Right hindlimb (tissue), 1 donor: Measurements from ENCODE around the gene CENPU.

Source experiments
- DNase-seq: peaks from one replicate; pipeline ENCODE4 v3.0.0-alpha.2; 2018

Gene CENPU

DNA sequence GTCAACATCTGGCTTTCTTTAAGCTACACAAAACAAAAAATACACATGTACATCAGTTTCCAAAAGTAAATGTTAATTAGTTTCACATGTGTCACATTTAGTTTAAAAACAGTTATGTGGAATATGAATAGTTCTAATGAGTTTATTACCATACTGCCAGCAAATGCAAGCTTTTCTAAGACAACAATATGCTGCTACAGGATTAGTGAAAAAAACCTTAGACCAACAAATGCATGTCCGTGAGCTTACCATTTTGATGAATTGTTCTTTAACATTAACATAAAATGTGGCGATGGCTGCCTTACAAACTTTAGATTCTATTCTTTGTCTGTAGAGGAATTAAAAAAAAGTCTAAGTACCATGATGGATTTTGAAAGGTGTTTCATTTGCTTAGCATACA, 31.8 kb downstream of the CENPU start:
- no peak for DNase-seq

DNA sequence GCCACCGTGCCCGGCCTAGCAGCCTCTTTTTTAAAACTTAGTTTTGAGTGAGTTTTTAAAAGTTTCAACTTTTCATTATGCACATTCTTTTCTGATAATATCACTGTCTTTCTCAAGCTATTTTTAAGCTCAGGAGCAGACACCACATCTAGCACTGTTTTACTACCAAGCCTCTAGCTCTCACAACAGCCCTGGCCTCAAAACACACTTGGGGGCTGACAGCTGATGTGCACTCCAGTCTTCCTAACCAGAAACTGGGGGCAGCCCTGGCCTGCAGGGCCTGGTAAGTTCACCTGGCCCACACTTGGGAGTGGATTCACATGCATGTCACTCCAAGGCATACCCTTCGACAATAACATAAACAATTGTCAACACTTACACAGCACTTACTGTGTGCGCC, 34.0 kb downstream of the CENPU start:
- DNase-seq = no peak

DNA sequence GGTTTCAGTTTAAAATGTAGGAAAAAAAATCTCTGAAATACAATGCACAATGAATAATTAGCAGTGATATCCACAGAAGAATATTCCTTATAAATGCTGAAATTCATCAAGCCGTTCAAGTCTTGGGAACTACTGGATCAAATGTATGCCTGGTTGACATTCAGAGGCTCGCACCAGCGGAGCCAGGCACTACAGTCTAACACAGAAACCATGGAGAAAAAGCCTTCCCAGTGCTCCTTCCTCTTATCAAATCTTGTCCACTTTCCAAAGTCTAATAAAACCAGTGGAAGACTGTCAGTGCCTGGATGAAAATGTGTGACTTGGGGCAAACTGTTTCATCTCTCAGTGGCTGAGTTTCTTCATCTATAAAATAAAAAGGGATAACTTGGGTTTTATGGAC, 35.9 kb downstream of the CENPU start:
- no peak for DNase-seq

DNA sequence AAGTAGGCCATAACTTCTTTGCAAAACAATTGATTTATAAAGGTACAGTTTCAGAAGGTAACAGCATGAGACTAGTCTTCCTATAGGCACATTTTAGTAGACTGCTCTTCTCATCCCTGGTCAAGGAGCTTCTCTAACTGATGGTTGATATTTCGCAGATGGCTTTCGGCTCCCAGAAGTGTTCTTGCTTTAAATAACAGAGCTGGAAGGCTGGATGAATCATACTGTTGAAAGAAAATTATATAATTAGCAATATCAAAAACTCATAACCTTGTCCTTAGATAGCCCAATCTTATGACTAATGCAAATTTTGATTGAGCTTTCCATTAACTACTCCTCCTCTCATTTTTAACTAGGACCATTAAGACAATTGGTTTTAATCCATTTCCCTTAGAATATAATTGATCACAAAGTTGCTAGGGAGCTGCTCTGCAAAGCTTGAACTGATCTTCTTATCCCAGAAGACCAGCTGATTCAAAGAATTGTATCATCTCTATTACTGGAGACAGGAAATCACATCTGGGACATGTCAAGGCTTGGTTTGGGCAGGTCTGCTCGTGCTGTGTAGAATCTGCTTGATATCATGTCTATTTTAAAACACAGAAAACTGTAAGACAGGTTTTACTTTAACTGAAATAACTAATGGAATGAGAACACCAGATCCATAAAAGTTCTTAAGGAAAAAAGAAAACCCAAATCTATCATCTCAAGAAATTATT, 38.6 kb downstream of the CENPU start:
- no peak for DNase-seq

DNA sequence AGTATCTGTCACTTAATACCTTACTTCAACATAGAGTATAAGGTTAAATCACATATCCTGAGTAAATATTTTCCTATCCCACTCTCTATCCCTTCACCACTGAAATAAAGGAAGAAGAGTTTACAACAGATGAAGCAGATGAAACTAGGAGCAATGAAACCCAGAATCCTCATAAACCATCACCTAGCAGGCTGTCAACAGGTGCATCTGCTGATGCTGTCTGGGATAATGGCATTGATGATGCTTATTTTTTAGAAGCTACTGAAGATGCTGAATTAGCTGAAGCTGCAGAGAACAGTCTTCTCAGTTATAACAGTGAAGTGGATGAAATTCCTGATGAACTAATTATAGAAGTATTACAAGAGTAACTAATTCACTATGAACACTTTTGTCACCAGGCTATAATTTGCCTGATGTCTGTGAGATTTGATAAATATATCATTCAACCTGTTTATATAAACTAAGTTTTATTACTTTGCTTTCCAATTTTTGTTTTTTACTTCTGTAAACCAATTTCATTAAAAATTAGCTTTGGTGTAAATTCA, 39.4 kb downstream of the CENPU start:
- no peak for DNase-seq

DNA sequence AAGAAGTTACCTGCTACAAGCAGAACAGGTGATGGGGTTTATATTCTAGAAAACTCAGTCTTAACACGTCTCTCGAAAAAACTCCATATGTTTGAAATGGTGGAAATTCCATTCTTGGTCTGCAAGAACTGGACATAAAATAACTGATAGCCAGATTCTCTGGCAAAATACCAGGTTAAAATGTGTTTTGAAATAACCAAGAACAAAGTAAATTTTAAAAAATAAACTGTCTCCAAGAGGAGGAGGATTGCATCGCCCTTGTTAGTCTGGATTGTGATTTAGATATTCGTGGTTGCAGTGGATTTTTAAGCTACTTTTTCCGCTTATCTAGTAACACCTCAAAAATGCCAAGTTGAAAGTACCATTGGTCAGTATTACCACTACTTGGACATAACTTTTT, 40.8 kb downstream of the CENPU start:
- DNase-seq = no peak

DNA sequence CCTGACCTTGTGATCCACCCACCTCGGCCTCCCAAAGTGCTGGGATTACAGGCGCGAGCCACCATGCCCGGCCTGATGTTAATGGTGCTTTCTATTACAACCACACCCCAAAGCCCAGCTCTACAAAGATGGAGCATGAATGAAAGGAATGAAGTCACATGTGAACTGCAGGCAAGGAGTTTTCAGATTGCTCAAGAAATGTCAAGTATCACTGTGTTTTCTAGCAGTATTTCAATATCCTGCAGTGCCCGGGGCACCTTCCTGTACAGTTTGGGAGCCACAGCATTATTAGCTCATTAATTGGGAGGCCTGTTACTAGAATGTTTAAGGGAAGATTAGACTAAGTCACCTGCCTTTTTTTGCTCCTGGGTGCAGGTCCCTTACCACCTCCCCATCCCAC, 44.2 kb downstream of the CENPU start:
- no peak for DNase-seq

DNA sequence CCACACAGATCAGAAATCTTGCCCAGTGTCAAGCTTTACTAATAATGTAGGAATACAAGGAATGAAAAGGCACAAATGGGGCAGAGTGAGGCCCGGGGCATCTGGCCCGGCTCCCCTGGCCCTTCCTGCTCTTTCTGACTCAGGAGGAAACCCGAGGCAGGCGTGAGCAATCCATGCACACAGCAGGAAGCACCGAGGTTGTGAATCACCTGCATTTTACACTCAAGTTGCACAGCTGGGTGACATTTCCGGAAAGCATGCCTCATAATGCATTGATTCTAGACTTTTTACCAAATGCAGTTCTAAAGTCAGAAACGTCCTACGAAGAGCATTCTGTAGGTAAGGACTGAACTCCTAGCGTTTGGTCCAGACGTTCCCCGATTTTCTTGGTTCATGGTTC, 45.4 kb downstream of the CENPU start:
- no peak for DNase-seq

DNA sequence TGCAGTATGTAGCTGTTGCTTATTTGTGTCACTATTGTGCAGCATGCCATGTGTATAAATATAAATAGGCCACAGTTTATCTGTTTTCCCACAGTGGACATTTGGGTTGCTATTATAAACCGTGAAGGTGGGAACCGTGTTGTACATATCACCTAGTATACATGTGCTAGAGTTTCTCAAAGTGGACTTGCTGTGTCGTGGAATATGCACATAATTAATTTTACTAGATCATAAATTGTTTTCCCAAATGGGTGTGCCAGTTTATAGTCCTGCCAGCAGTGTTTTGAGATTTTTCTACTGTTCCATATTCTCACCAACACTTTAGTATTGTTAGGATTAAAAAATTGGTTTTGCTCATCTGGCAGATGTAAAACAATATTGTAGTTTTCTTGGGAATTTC, 45.9 kb downstream of the CENPU start:
- DNase-seq = no peak

DNA sequence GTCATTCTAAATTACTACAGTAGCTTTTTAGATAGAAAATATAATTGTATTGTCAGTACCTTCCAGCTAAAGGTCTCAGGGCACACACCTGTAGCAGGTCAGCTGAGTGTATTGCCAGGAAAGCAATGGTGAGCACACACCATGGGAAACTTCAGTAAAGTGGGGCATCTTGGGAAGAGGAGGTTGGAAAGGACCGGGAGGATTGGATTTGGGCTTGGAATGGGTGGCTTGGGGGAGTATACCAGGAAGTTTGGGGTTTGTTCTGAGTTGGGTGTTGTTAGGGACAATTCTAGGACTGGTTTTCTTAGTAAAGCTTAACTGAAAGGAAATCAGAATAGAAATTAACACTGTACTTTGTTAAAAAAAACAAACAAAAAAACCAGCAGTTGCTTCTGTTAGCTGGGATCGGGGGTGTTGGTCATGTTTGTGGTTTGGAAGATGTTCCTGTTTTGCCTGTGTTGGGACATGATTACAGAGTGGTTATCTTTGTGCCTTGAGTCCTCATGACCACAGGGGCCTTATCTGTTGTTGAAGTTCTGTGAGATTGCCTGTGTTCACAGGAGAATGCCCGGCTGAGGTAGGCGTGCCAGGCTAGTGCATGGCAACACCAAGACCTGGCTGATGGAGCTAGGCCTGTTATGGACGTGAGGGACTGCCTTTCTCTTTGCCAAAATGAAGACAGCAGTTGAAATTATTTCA, 49.3 kb downstream of the CENPU start:
- DNase-seq = no peak

DNA sequence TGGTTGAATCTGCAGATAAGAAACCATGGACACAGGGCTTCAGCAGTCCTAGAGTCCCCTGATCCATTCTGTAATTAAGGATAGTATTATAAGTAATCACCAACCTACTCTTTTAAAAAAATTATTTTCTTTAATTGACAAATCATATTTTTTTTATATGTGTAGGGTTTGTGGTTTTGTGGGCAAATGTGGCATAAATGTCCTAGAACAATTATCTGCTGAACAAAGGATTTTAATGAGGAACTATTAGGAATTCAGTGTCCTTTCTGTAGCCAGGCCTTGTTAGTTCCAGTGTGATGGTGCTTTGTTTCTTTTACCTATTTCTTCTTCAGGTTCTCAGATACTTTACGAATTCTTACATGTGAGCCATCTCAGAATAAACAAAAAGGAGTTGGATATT, 52.0 kb downstream of the CENPU start:
- DNase-seq = no peak

DNA sequence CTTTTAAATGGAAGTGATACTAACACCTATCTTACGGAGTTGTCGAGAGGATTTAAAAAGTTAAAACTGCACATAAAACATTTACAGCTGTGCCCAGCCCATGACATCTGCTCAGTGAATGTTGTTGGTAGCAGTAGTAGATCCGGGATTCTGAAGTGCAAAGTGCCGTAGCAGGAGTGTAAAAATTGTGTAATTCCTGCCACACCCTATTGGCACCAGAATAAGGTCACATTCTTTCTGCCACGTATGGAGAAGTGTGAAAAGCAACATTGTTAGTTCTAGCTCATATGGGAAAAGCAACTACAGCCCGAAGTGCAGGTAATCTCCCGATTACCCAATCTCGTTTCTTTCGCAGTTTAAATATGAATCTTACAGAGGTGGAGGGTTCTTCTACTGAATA, 53.2 kb downstream of the CENPU start:
- DNase-seq = no peak

DNA sequence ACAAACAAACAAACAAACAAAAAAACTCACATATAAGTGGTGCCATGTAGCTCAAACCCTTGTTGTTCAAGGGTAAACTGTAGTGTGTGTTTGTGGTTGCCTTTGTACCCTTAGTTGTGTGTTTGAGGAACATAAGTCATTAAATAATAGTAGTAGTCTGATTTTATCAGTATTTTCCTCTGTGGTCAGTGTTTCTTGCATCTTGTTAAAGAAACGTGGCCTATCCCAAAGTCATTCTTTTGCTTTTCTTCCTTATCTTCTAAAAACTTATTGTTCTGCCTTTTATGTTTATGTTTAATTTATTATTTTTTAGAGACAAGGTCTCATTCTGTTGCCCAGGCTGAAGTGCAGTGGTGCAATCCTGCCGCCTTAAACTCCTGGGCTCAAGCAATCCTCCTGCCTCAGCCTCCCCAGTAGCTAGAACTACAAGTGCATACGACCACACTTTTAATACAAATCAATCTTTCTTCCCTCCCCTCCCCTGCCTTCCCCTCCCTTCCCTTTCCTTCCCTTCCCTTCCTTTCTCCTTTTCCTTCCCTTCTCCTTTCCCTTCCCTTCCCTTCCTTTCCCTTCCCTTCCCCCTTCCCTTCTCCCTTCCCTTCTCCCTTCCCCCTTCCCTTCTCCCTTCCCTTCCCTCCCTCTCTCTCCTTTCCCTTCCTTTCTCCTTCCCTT, 57.9 kb downstream of the CENPU start:
- DNase-seq = no peak

DNA sequence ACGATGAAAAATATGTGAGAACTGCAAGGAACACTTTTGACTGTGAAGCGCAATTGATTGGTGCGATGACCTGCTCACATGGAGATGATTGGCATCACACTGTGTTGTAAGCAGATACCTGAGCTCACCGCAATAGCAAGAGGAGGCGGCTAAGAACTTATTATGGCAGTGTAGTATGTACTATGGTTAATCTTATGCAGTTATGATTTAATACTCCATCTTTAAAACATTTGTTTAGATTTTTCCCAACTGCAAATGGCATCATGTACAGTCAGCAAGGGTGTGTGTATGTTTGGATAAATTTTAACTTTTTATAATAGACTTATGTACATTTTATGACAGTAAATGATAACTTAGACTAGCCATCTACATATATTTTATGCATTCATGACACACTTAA, 58.9 kb downstream of the CENPU start:
- DNase-seq = no peak

DNA sequence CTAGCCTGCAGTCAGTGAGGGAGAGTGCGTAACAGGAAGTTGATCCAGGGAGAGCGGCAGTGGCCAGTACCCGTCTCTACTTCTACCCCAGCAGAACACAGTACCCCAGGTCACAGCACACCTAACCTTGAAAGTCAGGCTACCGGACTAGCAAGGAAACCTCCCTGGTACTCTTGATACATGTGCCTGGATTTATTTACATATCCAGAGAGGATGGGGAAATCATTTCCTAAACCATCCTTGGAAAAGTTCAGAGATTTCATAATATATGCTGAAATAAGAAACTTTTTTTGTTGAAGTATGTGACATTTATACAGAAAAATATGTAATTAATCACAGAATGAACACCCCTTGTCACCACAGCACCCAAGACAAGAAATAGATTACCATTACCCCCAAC, 59.9 kb downstream of the CENPU start:
- DNase-seq = no peak

DNA sequence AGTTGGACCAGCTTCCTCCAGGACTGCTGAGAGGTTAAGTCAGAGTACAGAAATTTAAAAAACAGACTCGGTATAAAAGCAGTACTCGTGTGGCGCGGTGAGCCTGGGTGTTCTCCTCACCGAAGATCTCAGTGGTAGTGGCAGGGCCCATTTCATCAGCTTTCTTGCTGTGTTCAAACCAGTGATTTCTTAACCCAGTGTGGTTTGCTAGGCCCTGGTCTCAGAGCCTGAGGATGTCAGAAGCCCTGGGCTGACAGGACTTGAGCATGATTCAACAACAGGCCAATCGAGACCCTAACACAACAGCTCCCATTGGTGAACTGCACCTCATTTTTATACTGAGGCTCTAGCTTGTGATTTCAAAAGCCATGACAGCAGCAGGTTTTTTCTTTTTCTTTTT, 61.2 kb downstream of the CENPU start:
- no peak for DNase-seq

DNA sequence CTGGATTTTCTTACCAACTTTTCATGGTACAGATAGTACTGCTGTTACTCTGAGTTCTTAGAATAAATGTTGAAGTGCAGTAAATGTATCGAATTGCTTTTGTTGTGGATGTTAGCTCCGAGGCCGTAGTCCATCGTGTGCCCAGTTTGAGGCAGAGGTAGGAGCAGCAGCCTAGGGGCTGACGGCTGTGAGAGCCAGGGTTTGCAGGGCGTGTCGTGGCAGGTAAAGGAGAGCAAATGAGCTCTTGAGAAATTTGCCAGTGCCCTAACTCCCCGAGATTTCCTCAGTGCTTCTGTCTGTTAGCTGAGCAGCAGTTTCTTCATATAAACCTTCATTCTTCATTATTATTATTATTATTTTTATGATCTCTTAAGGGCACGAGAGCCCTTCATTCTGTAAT, 62.8 kb downstream of the CENPU start:
- DNase-seq = no peak

DNA sequence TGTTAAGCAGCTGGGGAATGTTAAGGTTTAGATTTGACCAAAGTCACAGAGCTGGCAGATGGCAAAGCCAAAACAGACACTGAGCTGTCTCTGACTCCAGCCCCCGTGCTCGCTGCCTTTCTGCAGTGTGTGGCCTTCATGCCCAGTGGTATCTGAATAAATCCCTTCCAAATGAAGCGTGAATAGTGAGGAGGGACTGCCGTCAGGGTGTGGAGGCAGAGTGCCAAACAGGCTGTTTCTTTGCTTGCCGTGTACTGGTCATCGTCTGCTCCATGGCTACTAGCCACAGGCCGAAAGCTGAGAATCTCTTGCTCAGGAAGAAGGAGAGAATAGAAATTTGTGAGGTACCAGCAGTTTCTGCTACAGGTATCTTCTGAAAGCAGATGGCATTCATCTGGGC, 64.6 kb downstream of the CENPU start:
- DNase-seq = no peak

DNA sequence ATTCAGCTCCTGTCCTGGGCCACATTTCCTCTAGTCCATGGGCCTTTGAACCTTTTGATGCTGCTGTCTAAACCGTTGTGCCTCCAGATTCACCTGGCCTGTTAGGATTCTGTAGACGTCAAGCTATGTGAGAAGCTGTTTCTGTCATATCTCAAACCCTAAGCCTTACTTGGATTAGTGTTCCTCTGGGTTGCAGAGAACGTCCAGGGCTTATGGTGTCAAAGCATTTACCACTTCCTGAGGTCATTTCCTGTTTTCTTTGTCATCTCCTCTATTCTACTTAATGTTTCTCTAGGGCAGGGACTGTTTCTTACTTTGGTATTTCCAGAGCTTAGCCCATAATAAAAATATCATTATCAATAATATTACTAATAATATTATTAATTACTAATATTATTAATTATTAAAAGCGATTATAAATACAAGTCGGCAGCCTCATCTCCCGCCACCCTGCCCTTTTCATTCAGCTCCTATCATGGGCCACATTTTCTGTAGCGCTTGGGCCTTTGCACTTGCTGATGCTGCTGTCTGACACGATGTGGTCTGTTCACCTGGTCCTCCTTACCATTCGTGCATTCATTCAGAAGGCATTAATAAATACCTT, 65.3 kb downstream of the CENPU start:
- DNase-seq = no peak

DNA sequence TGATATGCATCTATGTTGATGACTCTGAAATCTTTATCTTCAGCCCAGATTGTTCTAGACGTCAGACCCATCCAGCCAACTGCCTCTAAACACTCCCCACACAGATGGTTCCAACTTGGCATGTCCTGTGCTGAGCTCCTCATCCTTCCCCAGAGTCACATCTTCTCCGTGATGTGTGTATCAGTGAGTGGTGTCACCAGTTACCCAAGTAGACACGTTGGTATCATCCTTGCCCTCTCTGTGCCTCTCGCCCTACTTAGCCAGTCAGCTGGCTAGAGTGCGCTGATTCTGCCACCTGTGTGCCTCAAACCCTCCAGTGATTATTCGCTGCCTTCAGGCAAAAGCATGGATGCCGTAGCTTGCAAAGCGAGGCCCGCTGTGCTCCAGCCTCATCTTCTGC, 65.8 kb downstream of the CENPU start:
- DNase-seq = no peak

DNA sequence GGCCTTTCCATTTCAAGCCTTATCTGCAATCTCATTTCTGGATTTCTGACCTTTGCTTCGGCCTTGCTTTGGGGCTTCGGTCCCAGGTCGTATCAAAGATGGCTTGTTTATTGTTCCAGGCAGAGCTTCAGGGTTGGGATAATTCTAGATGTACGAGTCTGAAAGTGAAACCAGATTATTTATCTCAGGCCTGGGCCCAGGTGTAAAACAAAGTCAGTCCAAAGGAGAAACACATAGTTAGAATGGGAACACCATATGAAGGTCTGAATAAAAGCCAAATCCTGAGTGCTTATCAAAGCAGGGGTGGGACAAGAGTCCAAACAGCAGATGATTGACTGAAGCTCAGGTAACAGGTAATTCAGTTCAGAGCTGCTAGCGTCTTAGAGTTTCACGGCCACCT, 67.2 kb downstream of the CENPU start:
- DNase-seq = no peak

DNA sequence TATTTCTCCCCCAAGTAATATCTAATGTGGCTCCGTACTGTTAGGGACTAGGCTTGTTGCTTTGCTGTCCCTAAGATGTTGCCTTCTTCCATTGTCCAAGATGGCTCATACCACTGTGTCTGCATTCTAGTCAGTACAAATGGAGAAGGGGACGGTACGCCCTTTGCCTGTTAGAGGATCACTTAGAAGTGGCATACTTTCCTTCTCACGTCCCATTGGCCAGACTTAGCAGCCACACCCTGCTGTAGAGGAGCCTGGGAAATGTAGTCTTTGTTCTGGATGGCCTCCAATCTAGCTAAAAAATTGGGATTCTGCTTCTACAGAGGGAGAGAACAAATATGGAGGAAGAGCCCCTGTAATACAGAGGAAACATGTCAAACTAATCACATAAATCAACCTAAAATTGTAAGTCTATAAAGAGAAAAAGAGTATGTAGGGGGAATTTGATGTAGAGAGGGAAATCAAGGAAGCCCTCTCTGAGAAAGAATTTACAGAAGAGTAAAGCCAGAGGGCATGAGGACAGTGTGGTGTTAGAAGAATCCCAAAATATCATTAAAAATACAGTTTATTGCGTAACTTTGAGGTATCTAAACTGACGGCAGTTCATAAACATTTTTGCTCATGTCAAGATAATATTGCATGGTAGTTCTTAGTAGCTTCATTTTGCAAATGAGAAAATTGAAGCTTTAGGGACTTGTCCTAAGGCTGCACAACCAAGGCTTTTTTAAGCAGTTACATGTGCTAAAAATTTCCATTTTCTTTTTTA, 69.3 kb downstream of the CENPU start:
- DNase-seq = no peak

DNA sequence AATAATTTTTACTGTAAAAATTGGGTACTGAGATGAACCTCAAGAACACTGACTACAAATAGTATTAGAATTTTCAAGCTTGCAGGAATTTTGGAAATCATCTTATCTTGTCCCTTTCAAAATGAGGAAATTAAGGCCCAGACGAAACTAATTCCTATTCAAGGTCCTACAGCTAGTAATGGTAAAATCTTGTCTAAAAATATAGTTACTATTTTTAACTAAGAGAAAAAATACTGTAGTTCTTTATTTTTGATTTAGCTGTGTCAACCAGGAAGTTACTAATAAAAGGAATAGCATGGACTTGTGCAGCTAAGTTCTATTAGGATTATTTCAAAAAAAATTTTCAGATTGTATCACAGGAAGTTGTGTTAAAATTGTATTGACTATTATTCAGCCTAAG, 71.7 kb downstream of the CENPU start:
- no peak for DNase-seq
